Measurements from ENCODE around the gene HOXB4. TPM values are rescaled to one million over a fixed set of nuclear protein-coding genes. Genes with fewer than 3 reads are reported as not detected.

HOXB4 gene
- total and polyA plus RNA-seq, 10 of the 15 experiments (the other 5 are each of a cell fraction or from before 2014, with no cell fraction given): 0.35 to 5.8 (median 3.0) TPM

GRCh38 chr17:48624544-48625494 lies 46.7 kb upstream of the HOXB4 start:
- Histone ChIP-seq H3K4me3 (peak overlapping the region; percentile 65; the same call in 1 of the 2 replicates), H3K27ac (ENCODE audit: control insufficient read depth, insufficient read depth) (no peak overlapping the region), H3K79me2 (ENCODE audit: control insufficient read depth, insufficient read depth, low read length) (no peaks in the 10 kb centered on the region), H4K20me1 (ENCODE audit: control insufficient read depth, insufficient read depth) (no peaks in the 10 kb centered on the region), H3K4me1 (ENCODE audit: control insufficient read depth, insufficient read depth, low read length) (no peaks in the 10 kb centered on the region), H3K36me3 (ENCODE audit: control insufficient read depth in 2 of 2, insufficient read depth in 2 of 2, low read length in 1 of 2) (no peaks in the 10 kb centered on the region; a peak in 1 of 4 replicates), H3K27me3 (replicated peaks in 1 of 2; ENCODE audit: control insufficient read depth in 2 of 2, insufficient read depth in 2 of 2, low read length in 1 of 2) (peaks cover 38 to 42% of the 10 kb centered on the region in 2 experiments), H3K9ac (ENCODE audit: control insufficient read depth, insufficient read depth, low read length) (no peak overlapping the region), H2AFZ (ENCODE audit: control insufficient read depth, low read depth, low read length) (no peak overlapping the region), H3K4me2 (ENCODE audit: control insufficient read depth, insufficient read depth) (peak overlapping the region; percentile 79), H3K9me3 (replicated peaks; ENCODE audit: control insufficient read depth, insufficient read depth, low read length) (no peaks in the 10 kb centered on the region)
- SMC1A ChIA-PET (ENCODE audit: uncharacterized antibody, unreplicated experiment): no interaction called here
- POLR2A ChIA-PET: interaction anchor here (0.6 to 1.8 kb wide), 2 partner anchors 15 kb away, joined by 3 to 5 read pairs; no protein-coding TSS in a partner anchor
- CTCF ChIA-PET: interaction anchor here (0.8 to 3.7 kb wide), 6 partner anchors 12 to 599 kb away, joined by 3 to 16 read pairs (median 6); no protein-coding TSS in a partner anchor
- RAD21 ChIA-PET (ENCODE audit: unreplicated experiment): interaction anchor here (1.0 to 1.4 kb wide), 3 partner anchors 12 to 600 kb away, joined by 3 to 4 read pairs (median 4); no protein-coding TSS in a partner anchor
- BruUV-seq (replicated peaks): no TSS peak
- TF ChIP-seq ZNF592 (IDR thresholded peaks at IDR 0.05) (no peak), SUZ12 (IDR thresholded peaks at IDR 0.05; ENCODE audit: unreplicated experiment) (peak; percentile 47)
- in situ Hi-C loops (cut with MboI) (loop anchor here (10.0 kb wide), 1 partner anchor 780 kb away; the partner anchor contains the start of gene SCRN2), intact Hi-C loops (cut with micrococcal nuclease; ENCODE audit: unreplicated experiment) (no loop called here)
- FAIRE-seq (no peak), DNase-seq (ENCODE audit: low read depth, low spot score) (no peak), ATAC-seq (peak; percentile 44)
- 15% methylated on average over 29 of the region's 66 CpGs for WGBS (ENCODE audit: insufficient coverage, insufficient replicate concordance, low lambda C conversion rate, missing lambda C conversion rate)

Data from GM12878 (cell line).